Activated CD4-positive, alpha-beta T cell treated with anti-CD3 and anti-CD28 coated beads, Interleukin-2, amount 50 U/mL, for 24 hours (primary cell): ENCODE measurements around the gene KRTAP4-5.
"Not testable (repeated sequence)": the region's sequence is repeated elsewhere in the genome, so short reads cannot be mapped to it uniquely, and the experiment has no call there.

Experiments used
- DNase-seq, 2 donors: peaks; one replicate each; pipeline ENCODE4 v3.0.0-alpha.2; 2020; ENCODE audit warnings: low read depth in 1 of 2, low spot score in 1 of 2

KRTAP4-5 gene

GRCh38 chr17:41147531-41148204 lies 2.0 kb downstream of the KRTAP4-5 start:
- DNase-seq = no peak

GRCh38 chr17:41145261-41145660 lies 4.4 kb downstream of the KRTAP4-5 start:
- DNase-seq = no peak

GRCh38 chr17:41144846-41145245 lies 4.8 kb downstream of the KRTAP4-5 start:
- no peak for DNase-seq

GRCh38 chr17:41141361-41141760 lies 8.3 kb downstream of the KRTAP4-5 start:
- no peak for DNase-seq

- DNase-seq = no peak
Observed at GRCh38 chr17:41140360-41141131, 9.1 kb downstream of the KRTAP4-5 start, which contains the start of gene KRTAP4-6. TSS of gene KRTAP4-6 (minus strand) at chr17:41140544. CDS start at chr17:41140487, 57 bp downstream.

GRCh38 chr17:41139865-41140264 lies 9.8 kb downstream of the KRTAP4-5 start:
- DNase-seq = not testable (repeated sequence)

- DNase-seq = no peak
Observed at GRCh38 chr17:41133880-41134735, 15.5 kb downstream of the KRTAP4-5 start.

GRCh38 chr17:41131979-41132378 lies 17.6 kb downstream of the KRTAP4-5 start:
- no peak for DNase-seq

- no peak for DNase-seq
Observed at GRCh38 chr17:41127371-41127770, 22.3 kb downstream of the KRTAP4-5 start.

GRCh38 chr17:41126412-41126811 lies 23.2 kb downstream of the KRTAP4-5 start:
- no peak for DNase-seq

- DNase-seq = no peak
Observed at GRCh38 chr17:41125064-41125463, 24.6 kb downstream of the KRTAP4-5 start.

GRCh38 chr17:41123991-41124371 lies 25.6 kb downstream of the KRTAP4-5 start, which contains the start of gene KRTAP4-12:
TSS of gene KRTAP4-12 (minus strand) at chr17:41124182. CDS start at chr17:41124122, 60 bp downstream.
- DNase-seq = not testable (repeated sequence)

GRCh38 chr17:41123292-41123990 lies 26.2 kb downstream of the KRTAP4-5 start:
- not testable (repeated sequence) for DNase-seq

- DNase-seq = no peak
Observed at GRCh38 chr17:41121742-41122141, 27.9 kb downstream of the KRTAP4-5 start.

GRCh38 chr17:41119696-41120690 lies 29.6 kb downstream of the KRTAP4-5 start:
- not testable (repeated sequence) for DNase-seq

- DNase-seq = no peak
Observed at GRCh38 chr17:41118721-41119120, 30.9 kb downstream of the KRTAP4-5 start.

- DNase-seq = not testable (repeated sequence)
Observed at GRCh38 chr17:41117846-41118386, 31.7 kb downstream of the KRTAP4-5 start, which contains the start of gene KRTAP4-11. TSS of gene KRTAP4-11 (minus strand) at chr17:41118373. CDS start at chr17:41118315, 58 bp downstream.

- DNase-seq = no peak
Observed at GRCh38 chr17:41116297-41116696, 33.3 kb downstream of the KRTAP4-5 start.
